PFSK-1 (cell line): ENCODE data around the gene ESPNL.

Experiments used
- POLR2AphosphoS5 ChIP-seq: IDR thresholded peaks from 2 replicates; pipeline ENCODE4 v1.6.1; 2012; ENCODE audit warnings: low read depth, mild to moderate bottlenecking, control low read depth, low read length, moderate library complexity
- TF ChIP-seq, protein P1 (sequence below), 2 experiments: IDR thresholded peaks; 2 replicates each; pipeline versions ENCODE4 v1.6.1 to v1.8.0; 2011 to 2012; ENCODE audit warnings: low read depth in 2 of 2, low read length in 2 of 2, control low read depth in 1 of 2, inconsistent platforms in 1 of 2, mild to moderate bottlenecking in 1 of 2, moderate library complexity in 1 of 2; ENCODE audit not compliant: insufficient read depth in 1 of 2

DNA sequence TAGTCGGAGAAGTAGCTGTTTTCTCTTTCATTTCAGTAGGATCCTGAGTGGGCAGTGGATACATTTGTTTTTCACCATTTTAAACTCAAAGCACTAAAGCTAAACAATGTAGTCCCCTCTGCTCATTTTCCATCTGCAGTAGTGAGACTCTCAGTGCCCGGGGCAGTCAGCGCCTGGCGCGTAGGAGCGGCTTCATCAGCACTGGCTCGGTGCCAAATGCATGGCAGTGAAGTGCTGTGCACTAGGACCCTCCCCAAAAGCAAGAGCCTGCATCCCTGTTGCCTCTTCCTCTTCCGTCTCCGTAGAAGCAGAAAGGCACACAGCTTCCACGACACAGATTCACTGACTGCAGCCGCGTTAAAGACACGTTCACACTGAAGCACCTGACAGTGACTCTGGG is 19.0 kb upstream of the ESPNL start:
- no peak for TF ChIP-seq POLR2AphosphoS5
- TF ChIP-seq, protein P1, sequence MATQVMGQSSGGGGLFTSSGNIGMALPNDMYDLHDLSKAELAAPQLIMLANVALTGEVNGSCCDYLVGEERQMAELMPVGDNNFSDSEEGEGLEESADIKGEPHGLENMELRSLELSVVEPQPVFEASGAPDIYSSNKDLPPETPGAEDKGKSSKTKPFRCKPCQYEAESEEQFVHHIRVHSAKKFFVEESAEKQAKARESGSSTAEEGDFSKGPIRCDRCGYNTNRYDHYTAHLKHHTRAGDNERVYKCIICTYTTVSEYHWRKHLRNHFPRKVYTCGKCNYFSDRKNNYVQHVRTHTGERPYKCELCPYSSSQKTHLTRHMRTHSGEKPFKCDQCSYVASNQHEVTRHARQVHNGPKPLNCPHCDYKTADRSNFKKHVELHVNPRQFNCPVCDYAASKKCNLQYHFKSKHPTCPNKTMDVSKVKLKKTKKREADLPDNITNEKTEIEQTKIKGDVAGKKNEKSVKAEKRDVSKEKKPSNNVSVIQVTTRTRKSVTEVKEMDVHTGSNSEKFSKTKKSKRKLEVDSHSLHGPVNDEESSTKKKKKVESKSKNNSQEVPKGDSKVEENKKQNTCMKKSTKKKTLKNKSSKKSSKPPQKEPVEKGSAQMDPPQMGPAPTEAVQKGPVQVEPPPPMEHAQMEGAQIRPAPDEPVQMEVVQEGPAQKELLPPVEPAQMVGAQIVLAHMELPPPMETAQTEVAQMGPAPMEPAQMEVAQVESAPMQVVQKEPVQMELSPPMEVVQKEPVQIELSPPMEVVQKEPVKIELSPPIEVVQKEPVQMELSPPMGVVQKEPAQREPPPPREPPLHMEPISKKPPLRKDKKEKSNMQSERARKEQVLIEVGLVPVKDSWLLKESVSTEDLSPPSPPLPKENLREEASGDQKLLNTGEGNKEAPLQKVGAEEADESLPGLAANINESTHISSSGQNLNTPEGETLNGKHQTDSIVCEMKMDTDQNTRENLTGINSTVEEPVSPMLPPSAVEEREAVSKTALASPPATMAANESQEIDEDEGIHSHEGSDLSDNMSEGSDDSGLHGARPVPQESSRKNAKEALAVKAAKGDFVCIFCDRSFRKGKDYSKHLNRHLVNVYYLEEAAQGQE (IDR thresholded peaks at IDR 0.05; ENCODE audit: insufficient read depth in 1 of 2, low read depth in 2 of 2, low read length in 2 of 2) = no peak
